Lower lobe of right lung (tissue), 2 donors: ENCODE measurements around the gene PHKA2. TPM values are rescaled to one million over a fixed set of nuclear protein-coding genes. Genes with fewer than 3 reads are reported as not detected.
A peak's percentile ranks its signal among the peaks of the same experiment; 100 is the strongest.

ENCODE experiments used
- ATAC-seq, 2 donors: fragments of 200-7000 bp; cut with Tn5 transposase; one replicate each; pipeline ENCODE4 v1.9.1; 2020 to 2022; ENCODE audit warnings: mild to moderate bottlenecking in 2 of 2, moderate library complexity in 2 of 2
- DNase-seq: peaks from one replicate; pipeline ENCODE4 v3.0.0-alpha.2; 2020
- H3K27ac ChIP-seq: fragments of 200-600 bp; one replicate; pipeline ENCODE4 v1.8.0; 2022
- H3K27me3 ChIP-seq: fragments of 200-600 bp; one replicate; pipeline ENCODE4 v1.8.0; 2022; ENCODE audit warnings: low read depth
- H3K36me3 ChIP-seq: fragments of 200-600 bp; one replicate; pipeline ENCODE4 v1.8.0; 2022; ENCODE audit warnings: mild to moderate bottlenecking
- H3K4me1 ChIP-seq: fragments of 200-600 bp; one replicate; pipeline ENCODE4 v1.8.0; 2022
- H3K4me3 ChIP-seq: fragments of 200-600 bp; one replicate; pipeline ENCODE4 v1.8.0; 2022; ENCODE audit warnings: mild to moderate bottlenecking
- H3K9me3 ChIP-seq: fragments of 200-600 bp; one replicate; pipeline ENCODE4 v1.8.0; 2022
- intact Hi-C: fragments of 100-400 bp; cut with DNase I; formaldehyde crosslinking; loops from one replicate; pipeline ENCODE4 v1.11.0; 2022
- total RNA-seq: library from RNA; stranded (reverse); fragmentation: NEBNext Ultra II Directional; extraction: Animal tissue kit (Norgen Biotek cat#: 25700); gene quantifications from one replicate; pipeline ENCODE4 v1.2.1, GENCODE V29; 2021
- TF ChIP-seq, protein P1 (sequence below): fragments of 200-600 bp; IDR thresholded peaks from one replicate; pipeline ENCODE4 v1.8.0; 2022; ENCODE audit warnings: antibody characterized with exemption, mild to moderate bottlenecking
- donor health status: DM: no; HTN: yes; CAD: no; lungs with severe emphysema.

The PHKA2 gene
- total RNA-seq, 1 donor from 2014 or later: 27.5 TPM

DNA sequence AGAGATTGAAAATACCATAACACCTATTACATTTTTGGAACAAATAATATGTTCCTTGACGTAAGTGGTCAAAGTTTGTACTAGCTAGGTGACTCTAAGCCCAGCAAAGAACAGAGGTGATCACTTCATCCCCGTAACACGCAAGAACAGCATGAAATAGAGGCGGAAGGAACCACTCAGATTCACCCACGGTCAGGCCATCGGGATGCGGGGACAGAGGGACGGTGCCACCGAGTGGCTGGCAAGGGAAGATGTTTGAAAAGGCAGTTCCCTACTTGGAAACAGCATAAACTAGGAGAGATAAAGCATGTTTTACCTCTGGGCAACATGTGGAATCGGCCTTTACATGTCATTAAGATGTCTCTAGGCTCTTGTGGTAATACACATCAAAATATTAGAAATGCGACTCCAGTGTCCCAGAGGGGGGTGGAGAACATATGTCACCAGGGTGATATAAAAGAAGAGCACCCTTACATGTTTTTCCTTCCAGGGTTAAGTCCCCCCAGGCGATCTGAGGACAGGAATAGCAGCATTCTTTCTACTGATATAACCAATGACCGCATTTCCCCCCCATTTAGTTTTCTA lies 84.0 kb downstream of the PHKA2 start:
- intact Hi-C loops: no loop called here
- no peaks in the 10 kb centered on the region for H3K4me1 ChIP-seq
- DNase-seq: no peak
- H3K36me3 ChIP-seq: no peaks in the 10 kb centered on the region
- no peak overlapping the region for H3K4me3 ChIP-seq
- TF ChIP-seq, protein P1, sequence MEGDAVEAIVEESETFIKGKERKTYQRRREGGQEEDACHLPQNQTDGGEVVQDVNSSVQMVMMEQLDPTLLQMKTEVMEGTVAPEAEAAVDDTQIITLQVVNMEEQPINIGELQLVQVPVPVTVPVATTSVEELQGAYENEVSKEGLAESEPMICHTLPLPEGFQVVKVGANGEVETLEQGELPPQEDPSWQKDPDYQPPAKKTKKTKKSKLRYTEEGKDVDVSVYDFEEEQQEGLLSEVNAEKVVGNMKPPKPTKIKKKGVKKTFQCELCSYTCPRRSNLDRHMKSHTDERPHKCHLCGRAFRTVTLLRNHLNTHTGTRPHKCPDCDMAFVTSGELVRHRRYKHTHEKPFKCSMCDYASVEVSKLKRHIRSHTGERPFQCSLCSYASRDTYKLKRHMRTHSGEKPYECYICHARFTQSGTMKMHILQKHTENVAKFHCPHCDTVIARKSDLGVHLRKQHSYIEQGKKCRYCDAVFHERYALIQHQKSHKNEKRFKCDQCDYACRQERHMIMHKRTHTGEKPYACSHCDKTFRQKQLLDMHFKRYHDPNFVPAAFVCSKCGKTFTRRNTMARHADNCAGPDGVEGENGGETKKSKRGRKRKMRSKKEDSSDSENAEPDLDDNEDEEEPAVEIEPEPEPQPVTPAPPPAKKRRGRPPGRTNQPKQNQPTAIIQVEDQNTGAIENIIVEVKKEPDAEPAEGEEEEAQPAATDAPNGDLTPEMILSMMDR: peak; percentile 31
- no peaks in the 10 kb centered on the region for H3K9me3 ChIP-seq
- H3K27ac ChIP-seq: no peak overlapping the region
- peak in 1 of 2 donors; percentile 53 for ATAC-seq
- no peaks in the 10 kb centered on the region for H3K27me3 ChIP-seq

DNA sequence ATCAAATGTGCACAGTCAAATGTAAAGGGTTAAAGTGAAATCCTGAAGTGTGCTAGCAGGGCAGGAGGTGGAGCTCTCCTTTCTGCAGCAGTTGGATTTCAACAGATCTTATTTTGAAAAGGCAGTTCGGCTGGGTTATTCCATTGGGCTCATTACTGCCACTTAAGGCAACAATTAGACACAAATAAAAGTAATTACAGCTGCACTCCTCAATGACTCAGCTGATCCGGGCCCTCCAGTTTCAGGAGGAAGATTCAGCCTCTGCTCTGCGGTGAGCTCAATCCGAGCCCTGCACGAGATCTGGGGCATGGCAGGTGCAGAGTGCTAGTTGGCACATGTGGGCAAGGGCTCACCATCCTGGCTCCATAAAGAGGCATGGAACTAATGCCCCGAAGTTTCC lies 85.4 kb downstream of the PHKA2 start:
- Histone ChIP-seq H3K27me3 (no peaks in the 10 kb centered on the region), H3K36me3 (no peaks in the 10 kb centered on the region), H3K4me3 (no peak overlapping the region), H3K4me1 (no peaks in the 10 kb centered on the region), H3K27ac (no peak overlapping the region), H3K9me3 (no peaks in the 10 kb centered on the region)
- ATAC-seq (no peak), DNase-seq (no peak)
- intact Hi-C loops: no loop called here
- TF ChIP-seq, protein P1: no peak

DNA sequence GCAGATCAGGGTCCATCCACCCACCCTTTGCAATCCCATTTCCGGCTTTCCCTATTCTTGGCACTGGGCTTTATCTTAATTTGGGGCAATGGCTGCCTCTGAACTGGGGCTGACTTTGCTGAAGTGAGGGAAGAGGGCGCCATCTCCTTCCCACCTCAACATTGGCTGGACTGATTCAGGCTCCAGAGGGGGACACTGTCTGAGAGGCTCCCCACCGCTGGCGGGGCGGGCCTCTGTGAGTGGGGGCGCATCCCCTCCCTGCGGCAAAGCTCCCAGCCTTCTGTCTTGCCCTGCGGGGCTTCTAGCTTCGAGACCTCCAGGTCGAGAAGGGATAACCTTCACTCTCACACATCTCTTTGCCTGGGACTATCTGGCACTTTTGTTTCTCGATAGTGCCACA lies 85.8 kb downstream of the PHKA2 start:
- TF ChIP-seq, protein P1: no peak
- Histone ChIP-seq H3K36me3 (no peaks in the 10 kb centered on the region), H3K4me1 (no peaks in the 10 kb centered on the region), H3K27ac (no peak overlapping the region), H3K9me3 (no peaks in the 10 kb centered on the region), H3K4me3 (no peak overlapping the region), H3K27me3 (no peaks in the 10 kb centered on the region)
- no peak for ATAC-seq
- intact Hi-C loops: no loop called here
- no peak for DNase-seq

DNA sequence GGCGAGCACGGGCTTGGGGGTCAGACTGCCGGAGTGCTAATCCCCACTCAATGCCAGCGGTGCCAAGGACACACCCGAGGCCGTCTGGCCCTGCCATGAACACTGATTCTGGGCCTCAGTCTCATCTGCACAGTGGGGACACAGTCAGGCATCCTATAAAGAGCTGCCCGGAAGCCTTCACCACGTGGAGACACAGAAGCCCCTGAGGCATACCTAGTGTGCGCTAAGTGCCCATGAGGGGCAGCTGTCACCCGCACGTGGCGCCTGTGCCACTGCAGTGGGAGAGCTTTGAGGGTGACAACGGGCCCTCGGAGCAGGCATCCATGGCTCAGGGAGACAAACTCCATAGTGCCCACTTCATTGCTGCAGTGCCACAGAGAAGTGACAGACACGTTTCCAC lies 86.3 kb downstream of the PHKA2 start:
- no peaks in the 10 kb centered on the region for H3K36me3 ChIP-seq
- H3K4me3 ChIP-seq: no peak overlapping the region
- H3K27me3 ChIP-seq: no peaks in the 10 kb centered on the region
- intact Hi-C loops: no loop called here
- ATAC-seq (no peak), DNase-seq (no peak)
- H3K4me1 ChIP-seq: no peaks in the 10 kb centered on the region
- TF ChIP-seq, protein P1: no peak
- H3K27ac ChIP-seq: no peak overlapping the region
- no peaks in the 10 kb centered on the region for H3K9me3 ChIP-seq

DNA sequence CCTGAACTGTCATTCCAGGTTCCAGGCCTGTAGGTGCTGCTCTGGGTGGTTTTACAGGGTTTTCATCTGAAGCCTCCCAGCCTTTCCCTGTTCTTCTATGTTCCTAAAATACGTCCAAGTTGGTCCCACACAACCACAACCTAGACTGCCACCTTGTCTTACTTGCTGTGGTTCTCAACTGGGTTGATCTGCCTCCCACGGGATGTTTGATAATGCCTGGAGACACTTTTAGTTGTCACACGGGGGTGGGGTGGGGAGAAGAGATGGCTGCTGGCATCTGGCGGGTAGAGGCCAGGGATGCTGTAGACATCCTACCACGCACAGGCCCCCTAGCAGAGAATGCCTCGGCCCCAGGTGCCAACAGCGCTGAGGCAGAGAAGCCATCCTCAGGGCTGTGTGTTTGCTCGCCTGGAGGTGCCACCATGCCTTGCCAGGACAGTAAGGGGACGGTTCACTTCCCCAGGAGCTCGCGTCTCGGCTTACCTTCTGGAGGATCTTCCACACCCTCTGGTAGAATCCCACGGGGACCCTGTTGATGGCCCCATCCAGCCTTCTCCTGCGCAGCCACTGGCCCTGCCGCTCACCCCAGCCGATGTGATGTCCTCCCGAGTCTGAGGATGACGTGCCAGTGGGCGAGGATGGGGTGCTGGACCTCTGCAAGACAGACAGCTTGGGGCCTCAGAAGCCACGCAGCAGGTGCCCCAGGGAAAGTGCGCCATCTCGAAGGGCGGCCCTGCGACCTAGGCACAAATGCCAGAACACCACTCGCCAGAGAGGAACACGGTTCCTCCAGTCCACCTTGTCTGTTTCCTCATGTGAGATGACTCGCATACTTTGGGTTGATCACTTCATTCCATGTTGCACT lies 87.0 kb downstream of the PHKA2 start:
- Histone ChIP-seq H3K27ac (no peak overlapping the region), H3K4me3 (no peak overlapping the region), H3K27me3 (no peaks in the 10 kb centered on the region), H3K9me3 (no peaks in the 10 kb centered on the region), H3K36me3 (no peaks in the 10 kb centered on the region), H3K4me1 (no peaks in the 10 kb centered on the region)
- intact Hi-C loops: no loop called here
- ATAC-seq (no peak), DNase-seq (no peak)
- TF ChIP-seq, protein P1: no peak
